HUES48 (cell line): Measurements from ENCODE around the gene NEB.

Experiments used
- H3K27ac ChIP-seq: one replicate; pipeline ENCODE4 v1.7.0; 2013; ENCODE audit warnings: low read depth, low read length, inconsistent platforms
- H3K27me3 ChIP-seq: 2 replicates; pipeline ENCODE4 v1.6.1; 2013; ENCODE audit warnings: mild to moderate bottlenecking, low read length; ENCODE audit not compliant: control insufficient read depth, insufficient read depth
- H3K36me3 ChIP-seq: 2 replicates; pipeline ENCODE4 v1.6.1; 2013; ENCODE audit warnings: low read length; ENCODE audit not compliant: control insufficient read depth, insufficient read depth
- H3K4me1 ChIP-seq: 2 replicates; pipeline ENCODE4 v1.6.1; 2013; ENCODE audit warnings: mild to moderate bottlenecking, low read length; ENCODE audit not compliant: control insufficient read depth, insufficient read depth
- H3K4me3 ChIP-seq: 2 replicates; pipeline ENCODE4 v1.5.1; 2013; ENCODE audit warnings: mild to moderate bottlenecking, low read depth, low read length
- H3K9ac ChIP-seq: 2 replicates; pipeline ENCODE4 v1.6.1; 2013; ENCODE audit warnings: mild to moderate bottlenecking, low read depth, low read length, moderate library complexity
- H3K9me3 ChIP-seq: 2 replicates; pipeline ENCODE4 v1.6.1; 2013; ENCODE audit warnings: low read length; ENCODE audit not compliant: control insufficient read depth, insufficient read depth

NEB gene

GRCh38 chr2:151482171-151482725, 252.0 kb downstream of the NEB start:
- no peaks in the 10 kb centered on the region for H3K9me3 ChIP-seq
- no peak overlapping the region for H3K9ac ChIP-seq
- H3K36me3 ChIP-seq, result peaks cover 84% of the 10 kb centered on the region
- no peaks in the 10 kb centered on the region for H3K27me3 ChIP-seq
- H3K4me1 ChIP-seq, result no peaks in the 10 kb centered on the region
- H3K27ac ChIP-seq, result no peak overlapping the region
- H3K4me3 ChIP-seq, result no peak overlapping the region

DNA sequence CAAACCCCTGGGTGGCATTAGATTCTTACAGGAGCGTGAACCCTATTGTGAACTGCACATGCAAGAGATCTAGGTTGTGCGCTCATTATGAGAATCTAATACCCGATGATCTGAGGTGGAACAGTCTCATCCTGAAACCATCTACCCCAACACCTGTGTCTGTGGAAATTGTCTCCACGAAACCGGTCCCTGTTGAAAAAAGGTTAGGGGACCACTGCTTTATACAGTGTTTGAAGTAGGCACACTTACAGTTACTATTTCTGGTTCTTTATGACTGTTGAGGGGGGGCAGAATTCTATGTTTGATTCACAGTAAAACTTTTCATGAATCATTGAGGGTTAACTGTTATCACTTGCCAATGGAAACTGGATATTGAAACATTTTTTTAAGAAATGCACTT, 252.5 kb downstream of the NEB start:
- H3K4me1 ChIP-seq, result no peaks in the 10 kb centered on the region
- no peak overlapping the region for H3K27ac ChIP-seq
- H3K36me3 ChIP-seq, result peaks cover 85% of the 10 kb centered on the region
- no peak overlapping the region for H3K4me3 ChIP-seq
- no peaks in the 10 kb centered on the region for H3K9me3 ChIP-seq
- no peaks in the 10 kb centered on the region for H3K27me3 ChIP-seq
- no peak overlapping the region for H3K9ac ChIP-seq

- H3K4me3 ChIP-seq, result no peak overlapping the region
- H3K9ac ChIP-seq, result no peak overlapping the region
- H3K27me3 ChIP-seq, result no peaks in the 10 kb centered on the region
- no peak overlapping the region for H3K27ac ChIP-seq
- H3K9me3 ChIP-seq, result no peaks in the 10 kb centered on the region
- peaks cover 92% of the 10 kb centered on the region for H3K36me3 ChIP-seq
- H3K4me1 ChIP-seq, result no peaks in the 10 kb centered on the region
Observed at GRCh38 chr2:151478011-151478410, 256.3 kb downstream of the NEB start.

GRCh38 chr2:151476287-151476686, 258.0 kb downstream of the NEB start:
- H3K36me3 ChIP-seq, result peaks cover 83% of the 10 kb centered on the region

DNA sequence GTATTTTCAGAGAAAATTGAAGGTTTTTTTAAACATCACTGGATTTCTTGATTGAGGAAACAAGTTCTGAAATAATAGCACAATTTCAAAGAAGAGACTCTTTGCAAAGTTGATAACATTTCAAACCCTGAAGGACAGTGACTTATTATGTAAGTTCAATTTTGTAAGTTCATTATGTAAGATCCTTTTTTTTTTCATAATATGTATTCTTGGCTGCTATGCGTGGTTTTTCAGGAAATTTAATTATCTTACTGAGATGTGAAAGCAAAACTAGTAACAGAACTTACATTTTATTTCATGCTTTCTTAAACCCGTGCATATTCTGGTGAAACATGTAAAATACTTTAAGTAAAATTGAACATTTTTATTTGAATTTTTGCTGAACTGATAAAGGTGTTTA, 259.2 kb downstream of the NEB start:
- H3K4me3 ChIP-seq, result no peak overlapping the region
- no peak overlapping the region for H3K27ac ChIP-seq
- no peaks in the 10 kb centered on the region for H3K9me3 ChIP-seq
- H3K27me3 ChIP-seq, result no peaks in the 10 kb centered on the region
- H3K4me1 ChIP-seq, result no peaks in the 10 kb centered on the region
- no peak overlapping the region for H3K9ac ChIP-seq
- peaks cover 84% of the 10 kb centered on the region for H3K36me3 ChIP-seq

More at GRCh38 chr2:151476287-151476686, 258.0 kb downstream of the NEB start:
- Histone ChIP-seq H3K27ac (no peak overlapping the region), H3K4me3 (no peak overlapping the region), H3K9ac (no peak overlapping the region), H3K4me1 (no peaks in the 10 kb centered on the region), H3K27me3 (no peaks in the 10 kb centered on the region), H3K9me3 (no peaks in the 10 kb centered on the region)

DNA sequence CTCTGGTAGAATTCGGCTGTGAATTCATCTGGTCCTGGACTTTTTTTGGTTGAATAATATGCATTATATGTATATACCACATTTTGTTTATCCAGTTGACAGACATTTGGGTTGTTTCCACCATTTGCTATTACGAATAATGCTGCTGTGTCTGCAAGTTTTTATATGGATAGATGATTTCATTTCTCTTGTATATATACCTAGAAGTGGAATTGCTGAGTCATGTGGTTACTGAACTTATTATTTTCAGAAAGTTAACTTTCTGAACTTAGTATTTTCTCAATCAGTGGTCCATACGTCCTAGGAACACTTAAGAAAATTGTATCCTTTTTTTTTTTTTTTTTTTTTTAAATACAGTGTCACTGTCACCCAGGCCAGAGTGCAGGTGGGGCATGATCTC, 261.3 kb downstream of the NEB start:
- no peak overlapping the region for H3K4me3 ChIP-seq
- H3K27me3 ChIP-seq, result no peaks in the 10 kb centered on the region
- H3K36me3 ChIP-seq, result peaks cover 86% of the 10 kb centered on the region
- no peaks in the 10 kb centered on the region for H3K4me1 ChIP-seq
- no peaks in the 10 kb centered on the region for H3K9me3 ChIP-seq
- no peak overlapping the region for H3K9ac ChIP-seq
- H3K27ac ChIP-seq, result no peak overlapping the region

DNA sequence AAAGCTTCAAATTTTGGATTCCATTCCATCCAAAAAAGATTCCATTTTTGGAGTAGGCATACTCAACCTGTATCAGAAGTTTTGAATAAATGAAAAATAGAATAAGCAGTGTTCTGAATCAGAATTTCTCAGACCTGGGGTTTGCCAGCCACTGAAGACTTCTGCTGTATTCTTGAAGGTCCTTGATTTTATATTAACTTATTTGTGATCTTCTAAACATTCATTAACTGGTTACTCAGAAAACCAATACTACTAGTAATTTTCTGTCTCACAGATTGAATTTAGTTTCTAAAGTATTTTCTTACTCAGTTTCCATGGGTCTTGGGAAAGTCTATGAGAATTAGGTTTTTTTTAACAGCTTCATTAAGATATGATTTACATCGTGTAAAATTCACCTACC, 263.7 kb downstream of the NEB start:
- Histone ChIP-seq H3K4me3 (no peak overlapping the region), H3K4me1 (no peaks in the 10 kb centered on the region), H3K9ac (no peak overlapping the region), H3K27ac (no peak overlapping the region), H3K9me3 (no peaks in the 10 kb centered on the region), H3K27me3 (no peaks in the 10 kb centered on the region), H3K36me3 (peaks cover 89% of the 10 kb centered on the region)

- Histone ChIP-seq H3K27ac (no peak overlapping the region), H3K9me3 (no peaks in the 10 kb centered on the region), H3K4me3 (no peak overlapping the region), H3K9ac (no peak overlapping the region), H3K4me1 (peaks cover 9% of the 10 kb centered on the region), H3K27me3 (no peaks in the 10 kb centered on the region), H3K36me3 (peaks cover 99% of the 10 kb centered on the region)
Observed at GRCh38 chr2:151465771-151466170, 268.5 kb downstream of the NEB start.

DNA sequence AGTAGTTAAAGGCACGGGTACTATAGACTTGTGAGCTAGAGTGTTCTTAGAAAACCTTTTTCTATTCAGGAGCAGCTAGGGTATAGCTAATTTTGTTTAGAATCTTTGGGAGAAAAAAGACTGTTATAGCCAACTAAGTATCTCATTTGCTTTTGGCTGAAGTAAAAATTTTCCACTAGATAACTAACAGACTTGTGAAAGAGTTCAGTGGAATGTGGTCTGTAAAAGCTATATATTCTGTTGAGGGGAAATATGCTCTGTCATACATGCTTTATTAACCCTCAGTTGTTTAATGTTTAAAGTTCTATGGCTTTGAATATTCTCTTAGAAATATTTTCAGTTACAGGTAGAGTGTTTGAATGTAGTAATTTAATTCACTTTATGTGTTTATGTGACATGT, 274.9 kb downstream of the NEB start:
- no peak overlapping the region for H3K27ac ChIP-seq
- peaks cover 99% of the 10 kb centered on the region for H3K36me3 ChIP-seq
- peaks cover 9% of the 10 kb centered on the region for H3K4me1 ChIP-seq
- H3K4me3 ChIP-seq, result no peak overlapping the region
- no peaks in the 10 kb centered on the region for H3K27me3 ChIP-seq
- H3K9ac ChIP-seq, result no peak overlapping the region
- no peaks in the 10 kb centered on the region for H3K9me3 ChIP-seq

DNA sequence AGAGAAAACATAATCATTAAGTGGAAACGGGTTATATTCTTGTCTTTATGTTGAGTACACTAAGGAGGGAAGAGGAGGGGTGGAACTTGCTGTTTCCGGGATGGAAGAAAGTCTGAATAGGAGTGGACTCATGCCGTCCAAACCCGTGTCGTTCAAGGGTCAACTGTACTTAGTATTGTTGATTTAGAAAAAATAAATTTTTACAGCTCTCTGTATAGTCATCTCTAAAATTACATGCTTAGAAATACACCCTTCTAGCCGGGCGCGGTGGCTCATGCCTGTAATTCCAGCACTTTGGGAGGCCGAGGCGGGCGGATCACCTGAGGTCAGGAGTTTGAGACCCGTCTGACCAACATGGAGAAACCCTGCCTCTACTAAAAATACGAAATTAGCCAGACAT, 295.1 kb downstream of the NEB start:
- Histone ChIP-seq H3K4me3 (no peak overlapping the region), H3K27ac (no peak overlapping the region), H3K27me3 (no peaks in the 10 kb centered on the region), H3K36me3 (peaks cover 98% of the 10 kb centered on the region), H3K9me3 (no peaks in the 10 kb centered on the region), H3K4me1 (0 out of 2 replicates have a peak, but pooled peaks cover 2% of the 10 kb centered on the region), H3K9ac (no peak overlapping the region)

- no peak overlapping the region for H3K27ac ChIP-seq
- H3K36me3 ChIP-seq, result peaks cover 98% of the 10 kb centered on the region
Observed at GRCh38 chr2:151438506-151438905, 295.8 kb downstream of the NEB start.

DNA sequence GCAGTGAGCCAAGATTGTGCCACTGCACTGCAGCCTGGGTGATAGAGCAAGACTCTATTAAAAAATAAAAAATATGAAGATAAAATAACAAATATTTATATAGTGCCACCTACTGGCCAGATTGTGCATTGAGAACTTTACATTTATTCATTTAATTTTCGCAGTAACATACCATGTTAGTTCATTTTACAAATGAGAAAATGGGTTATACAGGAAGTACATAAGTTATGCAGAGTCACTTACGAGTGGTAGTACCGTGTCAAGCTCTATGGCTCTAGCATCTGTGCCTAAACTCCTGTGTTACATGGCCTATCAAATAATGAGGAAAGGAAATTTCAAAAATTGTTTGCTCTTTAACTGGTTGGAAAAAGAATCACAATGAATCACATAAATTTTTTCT, 296.6 kb downstream of the NEB start:
- Histone ChIP-seq H3K4me1 (no peaks in the 10 kb centered on the region), H3K9me3 (no peaks in the 10 kb centered on the region), H3K9ac (no peak overlapping the region), H3K36me3 (peaks cover 98% of the 10 kb centered on the region), H3K27me3 (no peaks in the 10 kb centered on the region), H3K27ac (no peak overlapping the region), H3K4me3 (no peak overlapping the region)

More at GRCh38 chr2:151438506-151438905, 295.8 kb downstream of the NEB start:
- Histone ChIP-seq H3K9me3 (no peaks in the 10 kb centered on the region), H3K27me3 (no peaks in the 10 kb centered on the region), H3K4me1 (no peaks in the 10 kb centered on the region), H3K4me3 (no peak overlapping the region), H3K9ac (no peak overlapping the region)
